ENCODE data around the gene HYDIN. TPM values are rescaled to one million over a fixed set of nuclear protein-coding genes. Genes with fewer than 3 reads are reported as not detected.

The HYDIN gene
- polyA plus RNA-seq, 2 of the 4 experiments (the other 2 are of a cell fraction) = 0.23 to 0.41 TPM

GRCh38 chr16:70793851-70794502 is 436.5 kb downstream of the HYDIN start:
- H3K4me1 ChIP-seq = no peaks in the 10 kb centered on the region; the same call in 2 of the 3 replicates
- ChIA-PET POLR2A (no interaction called here), CTCF (no interaction called here)
- H3K27ac ChIP-seq = no peak overlapping the region
- DNase-seq (ENCODE audit: low read depth in 1 of 2, low spot score in 1 of 2) = no peak
- H3K4me2 ChIP-seq = no peak overlapping the region
- H3K9me3 ChIP-seq = no peaks in the 10 kb centered on the region
- no peak overlapping the region for H3K4me3 ChIP-seq
- no peak for ATAC-seq
- FAIRE-seq = no peak
- WGBS (ENCODE audit: missing lambda C conversion rate) = 90% methylated on average over 8 of the region's 8 CpGs
- no peak for TF ChIP-seq CBX8 (IDR thresholded peaks at IDR 0.05)
- no peak for TF ChIP-seq HOXA7 (CRISPR knock-in tag; IDR thresholded peaks at IDR 0.05)
- TF ChIP-seq RNF2 (IDR thresholded peaks at IDR 0.05; ENCODE audit: borderline replicate concordance, low read depth) = no peak
- TF ChIP-seq CTCF (IDR thresholded peaks at IDR 0.05) = no peak
- no peak for TF ChIP-seq MYC (IDR thresholded peaks at IDR 0.05; ENCODE audit: borderline replicate concordance, low read length)
- TF ChIP-seq POLR2AphosphoS2 (conservative IDR thresholded peaks at IDR 0.05; ENCODE audit: low read length) = no peak
- no peak for TF ChIP-seq NPAS2 (CRISPR knock-in tag; IDR thresholded peaks at IDR 0.05; ENCODE audit: borderline replicate concordance)
- no peak for TF ChIP-seq ZSCAN20 (CRISPR knock-in tag; IDR thresholded peaks at IDR 0.05)
- no peak for TF ChIP-seq GATA3 (IDR thresholded peaks at IDR 0.05; ENCODE audit: borderline replicate concordance)
- TF ChIP-seq RAD21 (conservative IDR thresholded peaks at IDR 0.05 in 1 of 2, IDR thresholded peaks at IDR 0.05 in 1 of 2) = no peak
- no peak for TF ChIP-seq KDM5A (IDR thresholded peaks at IDR 0.05)
- TF ChIP-seq SMC3 (IDR thresholded peaks at IDR 0.05) = no peak
- TF ChIP-seq CEBPB (IDR thresholded peaks at IDR 0.05) = no peak
- no peak for TF ChIP-seq EHMT2 (IDR thresholded peaks at IDR 0.05; ENCODE audit: low read depth)

GRCh38 chr16:70790815-70791214 is 439.7 kb downstream of the HYDIN start:
- FAIRE-seq = no peak
- no peak for DNase-seq (ENCODE audit: low read depth in 1 of 2, low spot score in 1 of 2)
- 93% methylated on average over 8 of the region's 8 CpGs for WGBS (ENCODE audit: missing lambda C conversion rate)
- TF ChIP-seq ESRRA (IDR thresholded peaks at IDR 0.05; ENCODE audit: borderline replicate concordance, low read length) = no peak
- no peak for TF ChIP-seq NR3C1 (IDR thresholded peaks at IDR 0.05)
- TF ChIP-seq CBX2 (IDR thresholded peaks at IDR 0.05; ENCODE audit: borderline replicate concordance, low read depth) = no peak
- no peak for TF ChIP-seq BCL3 (IDR thresholded peaks at IDR 0.05)
- no peak for TF ChIP-seq KDM5A (IDR thresholded peaks at IDR 0.05)
- TF ChIP-seq CTCF (IDR thresholded peaks at IDR 0.05) = no peak
- no peak for TF ChIP-seq ELK1 (IDR thresholded peaks at IDR 0.05; ENCODE audit: low read depth, low read length)
- no peak for TF ChIP-seq MAX (IDR thresholded peaks at IDR 0.05)
- no peak for TF ChIP-seq EHMT2 (IDR thresholded peaks at IDR 0.05; ENCODE audit: low read depth)
- no peak for TF ChIP-seq RCOR1 (IDR thresholded peaks at IDR 0.05; ENCODE audit: low read depth, low read length)
- TF ChIP-seq CEBPB (IDR thresholded peaks at IDR 0.05) = no peak
- TF ChIP-seq RAD21 (conservative IDR thresholded peaks at IDR 0.05 in 1 of 2, IDR thresholded peaks at IDR 0.05 in 1 of 2) = no peak
- no peak for TF ChIP-seq USF2 (IDR thresholded peaks at IDR 0.05)
- no peaks in the 10 kb centered on the region for H3K4me1 ChIP-seq
- POLR2A ChIA-PET = no interaction called here
- no peak overlapping the region for H3K27ac ChIP-seq
- no peak overlapping the region for H3K4me2 ChIP-seq
- no peak for ATAC-seq
- H3K9me3 ChIP-seq = no peaks in the 10 kb centered on the region
- CTCF ChIA-PET = interaction anchor here (1.2 kb wide), 1 partner anchor 567 kb away, joined by 3 read pairs; no protein-coding TSS in a partner anchor
- no peak overlapping the region for H3K4me3 ChIP-seq

Measured in A549 (cell line).